Kidney (tissue), 14 donors: ENCODE measurements around the gene PPP1R12B. TPM values are rescaled to one million over a fixed set of nuclear protein-coding genes. Genes with fewer than 3 reads are reported as not detected.
"Not testable (repeated sequence)": the region's sequence is repeated elsewhere in the genome, so short reads cannot be mapped to it uniquely, and the experiment has no call there.

Experiments
- DNase-seq, 5 donors: peaks; one replicate each; pipeline ENCODE4 v3.0.0-alpha.2; 2013 to 2020
- FAIRE-seq: peaks from 2 replicates; lab custom pipeline; 2012; peaks lifted over from hg19 to GRCh38; lab: Jason Lieb, UNC
- H3K27ac ChIP-seq, 2 donors: one replicate each; pipeline ENCODE4 v1.7.0; 2013; ENCODE audit warnings: low read depth in 2 of 2, low read length in 2 of 2, inconsistent platforms in 1 of 2
- H3K27me3 ChIP-seq: one replicate; pipeline ENCODE4 v1.7.1; 2013; ENCODE audit warnings: low read length, inconsistent platforms; ENCODE audit not compliant: control insufficient read depth, insufficient read depth
- H3K36me3 ChIP-seq, 3 donors: one replicate each; pipeline versions ENCODE4 v1.7.0 to v1.7.1; 2013; ENCODE audit warnings: low read length in 3 of 3, control low read depth in 1 of 3, inconsistent platforms in 1 of 3; ENCODE audit not compliant: insufficient read depth in 3 of 3, control insufficient read depth in 2 of 3
- H3K4me1 ChIP-seq, 3 donors: one replicate each; pipeline versions ENCODE4 v1.7.0 to v1.7.1; 2013; ENCODE audit warnings: low read length in 3 of 3, inconsistent platforms in 1 of 3, low read depth in 1 of 3; ENCODE audit not compliant: control insufficient read depth in 2 of 3, insufficient read depth in 2 of 3
- H3K4me3 ChIP-seq, 3 donors: one replicate each; pipeline versions ENCODE4 v1.7.0 to v1.8.1; 2013; ENCODE audit warnings: low read length in 3 of 3, control low read depth in 1 of 3, inconsistent platforms in 1 of 3
- H3K9ac ChIP-seq, 3 donors: one replicate each; pipeline versions ENCODE4 v1.7.0 to v1.7.1; 2013; ENCODE audit warnings: low read length in 3 of 3, control low read depth in 1 of 3, inconsistent platforms in 1 of 3
- H3K9me3 ChIP-seq, 3 donors: one replicate each; pipeline versions ENCODE4 v1.7.0 to v1.7.1; 2013; ENCODE audit warnings: low read length in 3 of 3, control low read depth in 1 of 3, inconsistent platforms in 1 of 3; ENCODE audit not compliant: control insufficient read depth in 2 of 3, insufficient read depth in 1 of 3
- intact Hi-C: fragments of 100-400 bp; cut with DNase I; formaldehyde crosslinking; loops from one replicate; pipeline ENCODE4 v1.11.1; 2022
- polyA plus RNA-seq: library from polyadenylated mRNA; stranded (reverse); fragments of 350-450 nt; fragmentation: Illumina TruSeq; extraction: RNeasy Lipid Tissue Mini Kit (QIAGEN cat#74804); gene quantifications from one replicate; pipeline ENCODE4 v1.2.3, GENCODE V29; 2014; ENCODE audit warnings: low read depth, low replicate concordance; ENCODE audit not compliant: insufficient read depth
- total RNA-seq: library from RNA; stranded (reverse); fragmentation: NEBNext Ultra II Directional; extraction: Animal tissue kit (Norgen Biotek cat#: 25700); gene quantifications from one replicate; pipeline ENCODE4 v1.2.1, GENCODE V29; 2021
- TF ChIP-seq, protein P1 (sequence below): IDR thresholded peaks from 3 replicates; pipeline ENCODE4 v1.5.1; 2012; ENCODE audit warnings: mild to moderate bottlenecking, moderate library complexity, borderline replicate concordance; ENCODE audit not compliant: insufficient read depth; ENCODE audit errors: extremely low read depth
- donor health status: control.
- donor health status: control.
- donor health status: control.
- donor health status: control.
- donor health status: control.
- donor health status: DM: yes; HTN: yes; CAD: no.
- donor health status: Normal renal cell carcinoma (clear cell type).

PPP1R12B gene
- total and polyA plus RNA-seq, 2 donors from 2014 or later: 5.7 to 40.0 TPM

DNA sequence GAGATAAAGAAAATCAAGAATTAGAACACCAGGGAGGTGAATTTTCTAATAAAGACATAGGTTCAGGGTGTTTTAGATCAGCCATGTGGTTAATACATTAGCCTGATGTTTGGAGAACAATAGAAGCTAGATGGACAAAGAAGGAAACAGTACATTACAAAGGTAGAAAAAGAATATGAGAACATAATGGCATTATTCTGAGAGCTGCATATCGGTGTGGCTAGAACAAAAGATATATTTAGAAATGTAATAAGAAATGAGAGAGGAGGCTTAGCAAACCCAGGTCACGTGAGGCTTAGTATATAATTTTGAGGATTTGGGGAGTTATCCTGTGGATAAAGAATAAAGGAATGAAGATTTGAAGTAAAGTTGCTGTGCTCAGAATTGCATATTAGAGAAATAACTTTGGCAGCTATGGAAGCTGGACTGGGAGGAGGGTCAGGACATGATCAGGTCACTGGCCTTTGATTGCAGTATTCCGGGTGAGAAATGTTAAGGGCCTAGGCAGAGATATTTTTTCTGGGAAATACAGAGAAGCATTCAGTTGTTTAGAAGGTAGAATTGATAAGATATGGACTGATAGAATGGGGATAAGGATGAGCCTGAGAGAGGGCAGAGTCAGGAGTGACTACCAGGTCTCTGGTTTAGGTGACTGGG, 197.3 kb downstream of the PPP1R12B start:
- FAIRE-seq, H3K4me3 ChIP-seq, H3K9ac ChIP-seq, H3K9me3 ChIP-seq, intact Hi-C loops, H3K36me3 ChIP-seq, H3K27me3 ChIP-seq, DNase-seq, H3K4me1 ChIP-seq, H3K27ac ChIP-seq: not testable (repeated sequence)

DNA sequence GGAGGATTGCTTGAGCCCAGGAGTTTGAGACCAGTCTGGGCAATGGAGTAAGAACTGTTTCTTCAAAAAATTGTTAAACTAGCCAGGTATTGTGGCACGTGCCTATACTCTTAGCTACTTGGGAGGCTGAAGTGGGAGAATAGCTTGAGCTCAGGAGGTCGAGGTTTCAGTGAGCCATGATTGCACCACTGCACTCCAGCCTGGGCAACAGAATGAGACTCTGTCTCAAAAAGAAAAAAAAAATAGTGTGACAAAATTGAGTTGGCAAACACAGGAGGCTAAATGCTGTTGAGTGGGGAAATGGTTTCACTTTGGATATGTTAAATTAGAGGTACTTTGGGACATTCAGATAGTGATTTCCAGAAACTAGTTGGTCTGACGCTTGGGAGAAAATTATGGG, 197.9 kb downstream of the PPP1R12B start:
- FAIRE-seq, H3K27ac ChIP-seq: not testable (repeated sequence)

DNA sequence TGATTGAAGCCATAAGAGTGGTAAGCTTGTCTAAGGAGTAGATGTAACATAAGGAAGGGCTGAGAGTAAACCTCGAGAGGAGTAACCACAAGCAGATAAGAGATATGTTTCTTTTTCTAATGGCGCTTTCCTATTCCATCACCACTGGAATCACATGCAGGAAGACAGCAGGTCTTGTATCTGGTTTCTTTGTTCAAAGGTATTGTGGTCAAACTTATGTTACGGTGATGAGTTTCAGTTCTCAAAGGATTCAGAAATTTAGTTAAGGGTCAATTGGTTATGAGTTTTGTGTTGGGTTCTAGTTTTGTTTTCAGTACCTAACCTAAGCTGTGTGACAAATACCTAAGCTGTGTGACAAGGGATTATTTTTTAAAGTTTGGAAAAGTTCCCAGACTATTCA, 198.3 kb downstream of the PPP1R12B start:
- H3K27me3 ChIP-seq, intact Hi-C loops, H3K4me1 ChIP-seq, DNase-seq, H3K36me3 ChIP-seq, H3K27ac ChIP-seq, H3K9ac ChIP-seq, H3K9me3 ChIP-seq, FAIRE-seq, H3K4me3 ChIP-seq: not testable (repeated sequence)

More for the DNA sequence above, 197.9 kb downstream of the PPP1R12B start:
- H3K36me3 ChIP-seq, intact Hi-C loops, H3K9me3 ChIP-seq, H3K9ac ChIP-seq, H3K4me1 ChIP-seq, H3K27me3 ChIP-seq, H3K4me3 ChIP-seq, DNase-seq: not testable (repeated sequence)

DNA sequence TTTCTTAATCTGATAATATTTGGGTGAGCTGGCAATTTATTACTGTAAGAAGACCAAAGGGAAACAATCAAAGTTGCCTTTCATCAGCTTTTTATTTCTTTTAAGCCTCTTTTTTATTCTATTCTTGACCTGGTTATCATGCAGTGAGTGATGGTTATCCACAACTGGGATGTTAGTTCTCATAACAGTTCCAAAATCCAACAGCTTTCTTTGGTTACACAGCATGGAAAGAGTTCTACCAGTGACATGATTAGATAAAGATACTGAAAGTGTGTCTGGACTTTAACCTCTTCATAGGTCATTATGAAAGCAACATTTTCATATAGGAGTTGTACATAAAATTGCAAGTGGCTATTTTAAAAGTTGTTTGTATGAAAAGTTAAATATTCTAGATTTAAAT, 198.7 kb downstream of the PPP1R12B start:
- no peak overlapping the region for H3K9ac ChIP-seq
- no peaks in the 10 kb centered on the region for H3K36me3 ChIP-seq
- no peaks in the 10 kb centered on the region for H3K4me1 ChIP-seq
- no peaks in the 10 kb centered on the region for H3K27me3 ChIP-seq
- intact Hi-C loops: no loop called here
- no peak overlapping the region for H3K27ac ChIP-seq
- DNase-seq (no peak), FAIRE-seq (no peak)
- no peaks in the 10 kb centered on the region for H3K9me3 ChIP-seq
- no peak overlapping the region for H3K4me3 ChIP-seq
- TF ChIP-seq, protein P1, sequence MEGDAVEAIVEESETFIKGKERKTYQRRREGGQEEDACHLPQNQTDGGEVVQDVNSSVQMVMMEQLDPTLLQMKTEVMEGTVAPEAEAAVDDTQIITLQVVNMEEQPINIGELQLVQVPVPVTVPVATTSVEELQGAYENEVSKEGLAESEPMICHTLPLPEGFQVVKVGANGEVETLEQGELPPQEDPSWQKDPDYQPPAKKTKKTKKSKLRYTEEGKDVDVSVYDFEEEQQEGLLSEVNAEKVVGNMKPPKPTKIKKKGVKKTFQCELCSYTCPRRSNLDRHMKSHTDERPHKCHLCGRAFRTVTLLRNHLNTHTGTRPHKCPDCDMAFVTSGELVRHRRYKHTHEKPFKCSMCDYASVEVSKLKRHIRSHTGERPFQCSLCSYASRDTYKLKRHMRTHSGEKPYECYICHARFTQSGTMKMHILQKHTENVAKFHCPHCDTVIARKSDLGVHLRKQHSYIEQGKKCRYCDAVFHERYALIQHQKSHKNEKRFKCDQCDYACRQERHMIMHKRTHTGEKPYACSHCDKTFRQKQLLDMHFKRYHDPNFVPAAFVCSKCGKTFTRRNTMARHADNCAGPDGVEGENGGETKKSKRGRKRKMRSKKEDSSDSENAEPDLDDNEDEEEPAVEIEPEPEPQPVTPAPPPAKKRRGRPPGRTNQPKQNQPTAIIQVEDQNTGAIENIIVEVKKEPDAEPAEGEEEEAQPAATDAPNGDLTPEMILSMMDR: no peak

DNA sequence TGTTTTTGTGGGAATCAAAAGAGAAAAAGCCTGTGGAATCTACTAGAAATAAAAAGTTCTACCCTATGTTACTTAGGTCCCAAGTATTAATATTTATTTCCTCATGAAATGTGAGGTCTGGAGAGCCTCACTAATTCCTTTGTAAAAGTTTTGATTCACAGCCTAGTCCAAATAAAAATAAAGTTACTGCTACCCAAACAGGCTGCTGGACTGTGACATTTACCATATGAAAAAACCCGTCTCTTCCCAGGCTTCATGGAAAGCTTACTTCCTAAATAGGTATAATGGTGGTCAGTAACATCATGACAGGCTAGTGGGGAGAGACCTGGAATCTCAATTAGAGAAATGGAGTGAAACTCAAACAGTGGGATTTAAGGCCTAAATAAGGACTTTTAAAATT, 201.6 kb downstream of the PPP1R12B start:
- H3K36me3 ChIP-seq, H3K4me1 ChIP-seq, H3K4me3 ChIP-seq, FAIRE-seq, H3K9me3 ChIP-seq, H3K27ac ChIP-seq, intact Hi-C loops, H3K27me3 ChIP-seq, H3K9ac ChIP-seq: not testable (repeated sequence)
- peak in 1 of 5 donors; percentile 12 for DNase-seq
